HG02943 (cell line): ENCODE data around the gene RBL2.
"Not testable (repeated sequence)": the region's sequence is repeated elsewhere in the genome, so short reads cannot be mapped to it uniquely, and the experiment has no call there.

Experiments used
- ATAC-seq: cut with Tn5 transposase; IDR thresholded peaks from one replicate; pipeline ENCODE4 v1.9.1; 2021; ENCODE audit warnings: mild to moderate bottlenecking, low read depth, moderate library complexity; ENCODE audit not compliant: unreplicated experiment

RBL2 gene

GRCh38 chr16:53530046-53530445, 95.8 kb downstream of the RBL2 start:
- ATAC-seq, result no peak

GRCh38 chr16:53530741-53531140, 96.5 kb downstream of the RBL2 start:
- no peak for ATAC-seq

GRCh38 chr16:53534206-53534605, 99.9 kb downstream of the RBL2 start:
- ATAC-seq, result no peak

- ATAC-seq, result no peak
Observed at GRCh38 chr16:53537626-53538025, 103.4 kb downstream of the RBL2 start.

GRCh38 chr16:53539346-53539745, 105.1 kb downstream of the RBL2 start:
- not testable (repeated sequence) for ATAC-seq

GRCh38 chr16:53539759-53540718, 105.8 kb downstream of the RBL2 start:
- ATAC-seq, result not testable (repeated sequence)
